Body of pancreas (tissue), 4 donors: Measurements from ENCODE around the gene PDZD2. TPM values are rescaled to one million over a fixed set of nuclear protein-coding genes. Genes with fewer than 3 reads are reported as not detected.

Source experiments
- ATAC-seq: fragments of 150-250 bp; one replicate; pipeline ENCODE4 v1.9.1; 2016
- DNase-seq, 4 donors: peaks; one replicate each; pipeline ENCODE4 v3.0.0-alpha.2; 2019
- H3K27ac ChIP-seq, 4 donors: fragments of 200-600 bp; sonication (generic); 1 replicate in 3 of 4; 2 replicates in 1 of 4; pipeline versions ENCODE4 v1.5.1 to v1.6.1; 2016 to 2019; ENCODE audit warnings: mild to moderate bottlenecking in 1 of 4, mixed read lengths in 1 of 4, moderate library complexity in 1 of 4
- H3K27me3 ChIP-seq, 2 donors: fragments of 200-600 bp; sonication (generic); one replicate each; pipeline ENCODE4 v1.6.0; 2016; ENCODE audit warnings: mild to moderate bottlenecking in 1 of 2
- H3K36me3 ChIP-seq, 2 donors: fragments of 200-600 bp; sonication (generic); replicated peaks in 1 of 2; 2 replicates each; pipeline ENCODE4 v1.5.1; 2016; ENCODE audit warnings: low read depth in 2 of 2; ENCODE audit not compliant: insufficient read depth in 1 of 2
- H3K4me1 ChIP-seq: fragments of 200-600 bp; sonication (generic); one replicate; pipeline ENCODE4 v1.6.0; 2016
- H3K4me3 ChIP-seq, 2 donors: fragments of 200-600 bp; sonication (generic); 1 replicate in 1 of 2; 2 replicates in 1 of 2; pipeline ENCODE4 v1.5.1; 2016 to 2019
- H3K9me3 ChIP-seq, 3 donors: fragments of 200-600 bp; sonication (generic); 1 replicate in 2 of 3; 2 replicates in 1 of 3; pipeline ENCODE4 v1.5.1; 2016
- CTCF ChIP-seq, 7 experiments: fragments of 450-650 bp in 4 of 7; fragments of 200-600 bp in 3 of 7; sonication (generic) in 3 of 7; IDR thresholded peaks; one replicate each; pipeline ENCODE4 v1.5.1; 2016 to 2019; ENCODE audit warnings: antibody characterized with exemption in 7 of 7
- POLR2A ChIP-seq, 3 donors: fragments of 450-650 bp; IDR thresholded peaks; one replicate each; pipeline ENCODE4 v1.6.1; 2016; ENCODE audit warnings: antibody characterized with exemption in 3 of 3, mild to moderate bottlenecking in 2 of 3
- WGBS, 2 donors: methylation state at CpG; one replicate each; pipeline ENCODE4 v1.1.5; 2017; 5-methylcytosine and 5-hydroxymethylcytosine counted together
- intact Hi-C: fragments of 100-400 bp; cut with DNase I; formaldehyde crosslinking; loops from one replicate; pipeline ENCODE4 v1.15.1; 2023
- total RNA-seq, 2 donors: library from RNA; depleted of rRNA; stranded (reverse); fragments of >200 nt; gene quantifications; one replicate each; pipeline ENCODE4 v1.1.0, GENCODE V29; 2016

The PDZD2 gene
- total RNA-seq, 2 donors from 2014 or later, result 3.9 to 12.9 TPM

GRCh38 chr5:32087086-32088082 lies 448.5 kb downstream of the PDZD2 start:
- Histone ChIP-seq H3K36me3 (no peaks in the 10 kb centered on the region), H3K9me3 (no peaks in the 10 kb centered on the region), H3K27me3 (no peaks in the 10 kb centered on the region), H3K4me1 (no peaks in the 10 kb centered on the region), H3K27ac (no peak overlapping the region), H3K4me3 (no peak overlapping the region)
- intact Hi-C loops, result loop anchor here (10.0 kb wide), 1 partner anchor 263 kb away; no protein-coding TSS in a partner anchor
- ATAC-seq, result no peak
- TF ChIP-seq POLR2A (IDR thresholded peaks at IDR 0.05) (no peak), CTCF (IDR thresholded peaks at IDR 0.05) (no peak)
- WGBS, 2 donors, result 91 to 92% methylated on average over 12 to 22 of the region's 24 CpGs
- no peak for DNase-seq

GRCh38 chr5:32088214-32088613 lies 449.3 kb downstream of the PDZD2 start:
- DNase-seq (no peak), ATAC-seq (no peak)
- no peaks in the 10 kb centered on the region for H3K9me3 ChIP-seq
- intact Hi-C loops, result loop anchor here (10.0 kb wide), 1 partner anchor 263 kb away; no protein-coding TSS in a partner anchor
- no peaks in the 10 kb centered on the region for H3K27me3 ChIP-seq
- no peaks in the 10 kb centered on the region for H3K36me3 ChIP-seq
- 82 to 91% methylated on average over 11 to 12 of the region's 12 CpGs for WGBS, 2 donors
- H3K4me3 ChIP-seq, result no peak overlapping the region
- TF ChIP-seq CTCF (IDR thresholded peaks at IDR 0.05), result no peak
- no peak for TF ChIP-seq POLR2A (IDR thresholded peaks at IDR 0.05)
- H3K27ac ChIP-seq, result no peak overlapping the region
- no peaks in the 10 kb centered on the region for H3K4me1 ChIP-seq

GRCh38 chr5:32089146-32090000 lies 450.4 kb downstream of the PDZD2 start:
- no peaks in the 10 kb centered on the region for H3K36me3 ChIP-seq
- 90 to 93% methylated on average over 29 to 30 of the region's 30 CpGs for whole genome bisulfite sequencing, 2 donors
- H3K9me3 ChIP-seq, result no peaks in the 10 kb centered on the region
- no peaks in the 10 kb centered on the region for H3K27me3 ChIP-seq
- intact Hi-C loops, result loop anchor here (10.0 kb wide), 1 partner anchor 265 kb away; no protein-coding TSS in a partner anchor
- H3K4me1 ChIP-seq, result no peaks in the 10 kb centered on the region
- DNase-seq (no peak), ATAC-seq (no peak)
- H3K4me3 ChIP-seq, result no peak overlapping the region
- no peak for TF ChIP-seq POLR2A (IDR thresholded peaks at IDR 0.05)
- TF ChIP-seq CTCF (IDR thresholded peaks at IDR 0.05), result no peak
- no peak overlapping the region for H3K27ac ChIP-seq

- no peaks in the 10 kb centered on the region for H3K9me3 ChIP-seq
- no peaks in the 10 kb centered on the region for H3K36me3 ChIP-seq
- no peaks in the 10 kb centered on the region for H3K27me3 ChIP-seq
- H3K4me1 ChIP-seq, result no peaks in the 10 kb centered on the region
- ATAC-seq (no peak), DNase-seq (no peak)
- no peak overlapping the region for H3K27ac ChIP-seq
- no peak overlapping the region for H3K4me3 ChIP-seq
- TF ChIP-seq CTCF (IDR thresholded peaks at IDR 0.05), result no peak
- TF ChIP-seq POLR2A (IDR thresholded peaks at IDR 0.05), result no peak
- intact Hi-C loops, result no loop called here
- WGBS, 2 donors, result 89 to 91% methylated on average over 12 to 24 of the region's 24 CpGs
Observed at GRCh38 chr5:32090026-32090754, 451.3 kb downstream of the PDZD2 start.
